ENCODE measurements around the gene LRRC74B.

GRCh38 chr22:21022507-21022906, 23.2 kb upstream of the LRRC74B start:
- TF ChIP-seq YY1 (IDR thresholded peaks at IDR 0.05; ENCODE audit: insufficient read depth, insufficient read length) (no peak), ZNF274 (IDR thresholded peaks at IDR 0.05; ENCODE audit: low read depth, low read length) (no peak)
